ENCODE data around the gene MARCO. TPM values are rescaled to one million over a fixed set of nuclear protein-coding genes. Genes with fewer than 3 reads are reported as not detected.
"Not testable (repeated sequence)": the region's sequence is repeated elsewhere in the genome, so short reads cannot be mapped to it uniquely, and the experiment has no call there.

Gene MARCO
- total and polyA plus RNA-seq, 2 donors (not counting 3 experiments of a cell fraction or from before 2014, with no cell fraction given): not detected

- FAIRE-seq: no peak
- dilution Hi-C loops (cut with MboI; ENCODE audit: extremely low pct_ligation_motif_present, low sequenced_read_pairs): no loop called here
Observed at GRCh38 chr2:118994778-118995177, 52.8 kb downstream of the MARCO start.

GRCh38 chr2:119003856-119004255 is 61.9 kb downstream of the MARCO start:
- dilution Hi-C loops (cut with MboI; ENCODE audit: extremely low pct_ligation_motif_present, low sequenced_read_pairs): not testable (repeated sequence)

More at GRCh38 chr2:118994778-118995177, 52.8 kb downstream of the MARCO start:
- no peaks in the 10 kb centered on the region for H3K9me1 ChIP-seq (replicated peaks; ENCODE audit: control insufficient read depth, extremely low read depth, insufficient read depth, low read length)
- CTCF ChIA-PET: no interaction called here
- H3K27me3 ChIP-seq (ENCODE audit: control insufficient read depth in 2 of 2, insufficient read depth in 2 of 2, low read length in 2 of 2): no peaks in the 10 kb centered on the region
- H3K27ac ChIP-seq (ENCODE audit: insufficient read depth, low read depth, low read length): no peak overlapping the region
- no peak overlapping the region for H2AFZ ChIP-seq (ENCODE audit: low read depth, low read length)
- no peaks in the 10 kb centered on the region for H4K20me1 ChIP-seq (replicated peaks; ENCODE audit: control insufficient read depth, extremely low read depth, insufficient read depth, low read length)
- BruUV-seq (replicated peaks): no TSS peak
- POLR2A ChIA-PET: no interaction called here
- TF ChIP-seq EZH2 (IDR thresholded peaks at IDR 0.05; ENCODE audit: borderline replicate concordance, low read depth, low read length, severe bottlenecking) (no peak), GATA2 (IDR thresholded peaks at IDR 0.05; ENCODE audit: insufficient read depth, insufficient read length, low read depth, low read length) (no peak), MAX (IDR thresholded peaks at IDR 0.05; ENCODE audit: insufficient read depth, insufficient read length) (no peak), FOS (IDR thresholded peaks at IDR 0.05; ENCODE audit: borderline replicate concordance, insufficient read depth, low read length) (no peak), MYC (IDR thresholded peaks at IDR 0.05; ENCODE audit: low read depth, low read length) (no peak), CTCF (IDR thresholded peaks at IDR 0.05; ENCODE audit: extremely low read depth in 1 of 2, insufficient read depth in 1 of 2, low read depth in 1 of 2, low read length in 2 of 2) (no peak), POLR2AphosphoS5 (IDR thresholded peaks at IDR 0.05; ENCODE audit: insufficient read depth, low read depth, low read length) (no peak), POLR2A (IDR thresholded peaks at IDR 0.05; ENCODE audit: low read depth, low read length) (no peak), JUN (IDR thresholded peaks at IDR 0.05; ENCODE audit: borderline replicate concordance, insufficient read depth, insufficient read length, low read depth) (no peak)
- intact Hi-C loops (cut with micrococcal nuclease): no loop called here
- H3K79me2 ChIP-seq (ENCODE audit: control insufficient read depth, insufficient read depth, low read length): no peaks in the 10 kb centered on the region
- H3K4me2 ChIP-seq (ENCODE audit: insufficient read depth, low read length): no peak overlapping the region
- no peak for DNase-seq (ENCODE audit: low read depth, low spot score)
- no peak overlapping the region for H3K4me3 ChIP-seq (replicated peaks in 1 of 3; ENCODE audit: insufficient read depth in 1 of 3, low read depth in 1 of 3, low read length in 3 of 3)
- H3K4me1 ChIP-seq (ENCODE audit: control insufficient read depth, extremely low read depth, insufficient read depth, low read length): no peaks in the 10 kb centered on the region
- no peaks in the 10 kb centered on the region for H3K36me3 ChIP-seq (ENCODE audit: control insufficient read depth in 2 of 2, extremely low read depth in 1 of 2, insufficient read depth in 2 of 2, low read length in 2 of 2)
- H3K9me3 ChIP-seq (replicated peaks; ENCODE audit: control insufficient read depth, insufficient read depth, low read length): no peaks in the 10 kb centered on the region
- H3K9ac ChIP-seq (replicated peaks; ENCODE audit: extremely low read depth, insufficient read depth, low read length): no peak overlapping the region

More at GRCh38 chr2:119003856-119004255, 61.9 kb downstream of the MARCO start:
- intact Hi-C loops (cut with micrococcal nuclease); POLR2A ChIA-PET; H3K9me3 ChIP-seq (replicated peaks; ENCODE audit: control insufficient read depth, insufficient read depth, low read length); H3K9me1 ChIP-seq (replicated peaks; ENCODE audit: control insufficient read depth, extremely low read depth, insufficient read depth, low read length); H4K20me1 ChIP-seq (replicated peaks; ENCODE audit: control insufficient read depth, extremely low read depth, insufficient read depth, low read length); BruUV-seq (replicated peaks); H3K27me3 ChIP-seq (ENCODE audit: control insufficient read depth in 2 of 2, insufficient read depth in 2 of 2, low read length in 2 of 2); H3K27ac ChIP-seq (ENCODE audit: insufficient read depth, low read depth, low read length); H2AFZ ChIP-seq (ENCODE audit: low read depth, low read length); H3K4me1 ChIP-seq (ENCODE audit: control insufficient read depth, extremely low read depth, insufficient read depth, low read length); CTCF ChIA-PET; FAIRE-seq; H3K9ac ChIP-seq (replicated peaks; ENCODE audit: extremely low read depth, insufficient read depth, low read length); DNase-seq (ENCODE audit: low read depth, low spot score); H3K36me3 ChIP-seq (ENCODE audit: control insufficient read depth in 2 of 2, extremely low read depth in 1 of 2, insufficient read depth in 2 of 2, low read length in 2 of 2); H3K4me2 ChIP-seq (ENCODE audit: insufficient read depth, low read length); H3K79me2 ChIP-seq (ENCODE audit: control insufficient read depth, insufficient read depth, low read length); H3K4me3 ChIP-seq (replicated peaks in 1 of 3; ENCODE audit: insufficient read depth in 1 of 3, low read depth in 1 of 3, low read length in 3 of 3): not testable (repeated sequence)
